ENCODE measurements around the gene CDON.

CDON gene

DNA sequence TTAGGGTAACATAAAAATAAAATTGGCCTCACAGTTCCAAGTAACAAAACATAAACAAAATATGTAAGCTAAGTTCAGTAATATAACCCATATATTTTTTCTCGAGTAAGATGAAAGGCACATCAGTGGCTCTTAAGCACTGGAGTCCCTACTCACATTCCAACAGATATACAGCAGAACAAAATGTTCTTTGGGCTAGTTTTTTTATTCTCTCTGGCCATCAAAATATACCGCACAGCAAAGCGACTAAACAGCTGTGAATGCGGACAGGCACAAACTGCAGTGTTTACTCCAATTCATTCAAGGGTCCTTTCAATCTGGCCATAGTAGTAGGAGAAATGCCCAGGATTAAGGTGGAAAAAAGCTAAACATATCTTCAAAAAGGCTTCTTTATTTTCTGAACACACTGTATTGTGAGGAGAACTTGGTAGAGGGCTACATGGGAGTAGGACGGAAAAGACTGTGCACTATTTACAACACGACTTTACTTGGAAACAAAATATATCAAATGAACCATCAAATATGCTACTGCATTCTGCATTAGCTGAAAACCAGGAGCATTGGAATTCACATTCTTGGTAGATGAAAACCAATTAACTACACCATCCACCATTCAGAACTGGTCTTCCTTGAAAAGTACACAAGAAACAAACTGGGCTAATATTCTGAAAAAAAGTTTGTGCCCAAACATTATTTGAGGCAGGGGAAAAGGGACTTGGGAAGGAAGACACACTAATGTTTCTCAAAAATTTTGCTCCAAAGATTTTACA, 4.4 kb downstream of the CDON start:
- H3K4me3 ChIP-seq (ENCODE audit: low read depth, low read length), result no peak overlapping the region
- no peak for DNase-seq (ENCODE audit: low read depth)
- TF ChIP-seq, protein P1, sequence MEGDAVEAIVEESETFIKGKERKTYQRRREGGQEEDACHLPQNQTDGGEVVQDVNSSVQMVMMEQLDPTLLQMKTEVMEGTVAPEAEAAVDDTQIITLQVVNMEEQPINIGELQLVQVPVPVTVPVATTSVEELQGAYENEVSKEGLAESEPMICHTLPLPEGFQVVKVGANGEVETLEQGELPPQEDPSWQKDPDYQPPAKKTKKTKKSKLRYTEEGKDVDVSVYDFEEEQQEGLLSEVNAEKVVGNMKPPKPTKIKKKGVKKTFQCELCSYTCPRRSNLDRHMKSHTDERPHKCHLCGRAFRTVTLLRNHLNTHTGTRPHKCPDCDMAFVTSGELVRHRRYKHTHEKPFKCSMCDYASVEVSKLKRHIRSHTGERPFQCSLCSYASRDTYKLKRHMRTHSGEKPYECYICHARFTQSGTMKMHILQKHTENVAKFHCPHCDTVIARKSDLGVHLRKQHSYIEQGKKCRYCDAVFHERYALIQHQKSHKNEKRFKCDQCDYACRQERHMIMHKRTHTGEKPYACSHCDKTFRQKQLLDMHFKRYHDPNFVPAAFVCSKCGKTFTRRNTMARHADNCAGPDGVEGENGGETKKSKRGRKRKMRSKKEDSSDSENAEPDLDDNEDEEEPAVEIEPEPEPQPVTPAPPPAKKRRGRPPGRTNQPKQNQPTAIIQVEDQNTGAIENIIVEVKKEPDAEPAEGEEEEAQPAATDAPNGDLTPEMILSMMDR (IDR thresholded peaks at IDR 0.05; ENCODE audit: control insufficient read depth, extremely low read depth, insufficient read depth), result no peak

DNA sequence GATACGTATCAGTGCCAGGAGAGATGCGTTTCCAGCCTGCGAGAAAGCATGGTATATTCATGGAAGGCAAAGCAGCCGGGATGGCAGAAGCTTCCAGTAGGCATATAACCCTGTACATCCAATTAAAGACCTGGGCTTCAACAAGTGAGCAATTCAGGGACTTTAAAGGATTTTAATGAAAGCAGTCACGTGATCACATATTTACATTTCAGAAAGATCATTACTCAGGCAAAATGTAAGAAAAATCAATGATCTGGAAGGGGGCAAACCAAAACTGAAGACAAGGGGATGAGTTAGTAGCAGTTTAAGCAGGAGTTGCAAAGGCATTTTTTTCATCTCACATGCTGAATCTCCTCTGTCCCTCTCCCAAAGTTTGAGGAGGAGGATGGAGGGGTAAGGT, 7.8 kb downstream of the CDON start:
- no peak overlapping the region for H3K4me3 ChIP-seq (ENCODE audit: low read depth, low read length)
- TF ChIP-seq, protein P1 (IDR thresholded peaks at IDR 0.05; ENCODE audit: control insufficient read depth, extremely low read depth, insufficient read depth), result no peak
- no peak for DNase-seq (ENCODE audit: low read depth)

DNA sequence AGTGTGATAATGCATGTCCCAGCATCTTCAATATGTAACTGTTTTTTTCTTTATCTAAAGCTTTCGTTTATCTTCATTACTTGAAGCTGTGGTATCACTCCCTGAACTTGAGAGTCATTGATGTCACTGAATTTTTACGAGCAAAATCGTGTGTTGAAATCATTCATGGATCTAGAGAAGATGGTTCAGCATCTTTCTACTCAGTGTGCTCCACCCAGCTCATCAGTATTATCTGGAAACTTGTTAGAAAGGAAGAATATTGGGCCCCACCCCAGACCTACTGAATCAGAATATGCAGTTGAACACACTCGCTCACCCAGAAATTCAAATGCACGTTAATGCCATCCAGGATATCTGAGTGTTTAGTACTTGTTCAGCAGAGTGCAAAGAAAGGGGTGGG, 8.3 kb downstream of the CDON start:
- no peak for DNase-seq (ENCODE audit: low read depth)
- TF ChIP-seq, protein P1 (IDR thresholded peaks at IDR 0.05; ENCODE audit: control insufficient read depth, extremely low read depth, insufficient read depth), result no peak
- H3K4me3 ChIP-seq (ENCODE audit: low read depth, low read length), result no peak overlapping the region

DNA sequence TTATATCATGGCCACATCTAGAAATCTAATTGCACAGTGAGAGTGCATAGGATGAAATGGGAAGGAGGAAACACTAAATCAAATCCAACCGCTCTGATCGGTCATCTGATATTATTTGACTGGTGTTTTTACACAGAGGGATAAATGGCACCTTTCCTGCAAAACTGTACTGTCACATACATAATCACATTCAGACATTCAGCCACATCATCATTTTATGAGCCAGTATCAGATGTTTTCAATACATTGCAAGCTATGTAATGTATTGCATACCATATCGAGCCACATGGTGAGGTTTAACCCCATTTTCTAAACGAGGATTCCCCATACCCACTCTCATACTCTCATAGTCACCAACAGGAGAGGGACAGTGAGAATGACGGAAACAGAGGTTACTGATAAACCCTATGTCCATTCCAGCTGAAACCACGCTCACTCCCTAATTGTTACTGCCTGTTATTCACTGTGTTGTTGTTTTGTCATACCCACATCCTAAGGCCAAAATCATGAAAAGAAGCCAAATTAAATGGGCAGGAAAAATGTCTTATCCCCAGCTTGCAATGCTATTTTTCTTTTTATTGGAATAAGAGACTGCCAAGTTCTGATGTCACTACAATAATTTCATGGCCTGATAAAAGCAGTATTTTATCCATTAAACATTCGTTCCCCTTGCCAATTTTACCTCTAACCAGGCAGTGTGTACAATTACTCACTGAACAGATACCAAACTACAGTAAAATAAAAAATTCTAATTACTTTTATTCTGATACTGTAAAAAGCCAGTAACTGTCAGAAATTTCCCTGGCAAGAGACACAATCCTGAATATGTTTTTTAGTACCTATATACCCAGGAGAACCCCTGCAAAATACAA, 9.0 kb downstream of the CDON start:
- TF ChIP-seq, protein P1 (IDR thresholded peaks at IDR 0.05; ENCODE audit: control insufficient read depth, extremely low read depth, insufficient read depth), result no peak
- no peak overlapping the region for H3K4me3 ChIP-seq (ENCODE audit: low read depth, low read length)
- DNase-seq (ENCODE audit: low read depth), result no peak

DNA sequence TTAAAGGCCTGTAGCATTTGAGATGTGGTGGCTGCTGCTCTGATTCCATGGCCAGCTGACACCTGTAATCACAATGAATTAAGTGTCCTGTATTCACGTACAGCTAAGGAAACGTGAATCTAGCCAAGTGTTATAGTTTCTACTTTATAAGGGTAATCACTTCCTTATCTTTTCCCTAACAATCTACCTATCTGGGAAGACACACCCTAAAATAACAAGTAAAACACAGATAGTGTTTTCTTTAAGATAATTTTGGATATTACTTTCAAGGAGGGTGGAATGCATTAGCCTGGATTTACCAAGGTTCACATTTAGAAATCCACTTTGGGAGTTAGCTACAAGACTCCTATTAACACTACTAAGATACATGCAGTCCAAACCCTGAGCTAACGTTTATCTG, 11.5 kb downstream of the CDON start:
- TF ChIP-seq, protein P1 (IDR thresholded peaks at IDR 0.05; ENCODE audit: control insufficient read depth, extremely low read depth, insufficient read depth), result no peak
- no peak for DNase-seq (ENCODE audit: low read depth)
- H3K4me3 ChIP-seq (ENCODE audit: low read depth, low read length), result no peak overlapping the region

DNA sequence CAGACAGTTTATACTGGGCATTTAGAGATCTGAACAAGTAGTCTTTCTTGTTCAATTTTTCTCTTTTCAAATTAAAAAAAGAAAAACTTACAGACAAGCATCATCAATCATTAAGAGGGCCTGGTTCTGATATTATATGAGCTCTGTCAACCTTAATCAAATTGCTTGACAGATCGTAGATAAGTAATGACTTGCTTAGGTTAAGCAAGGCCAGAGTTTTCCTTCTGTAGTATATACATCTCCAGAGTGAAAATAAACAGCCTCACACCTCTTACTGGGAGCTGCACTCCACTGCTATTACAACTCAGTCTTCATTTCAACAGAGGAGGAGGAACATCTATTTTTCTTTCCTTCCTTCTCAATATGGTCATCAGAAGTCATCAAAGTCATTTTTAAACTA, 13.5 kb downstream of the CDON start:
- TF ChIP-seq, protein P1 (IDR thresholded peaks at IDR 0.05; ENCODE audit: control insufficient read depth, extremely low read depth, insufficient read depth), result no peak
- no peak for DNase-seq (ENCODE audit: low read depth)
- H3K4me3 ChIP-seq (ENCODE audit: low read depth, low read length), result no peak overlapping the region

Data from LNCaP clone FGC (cell line).